Activated CD8-positive, alpha-beta T cell treated with anti-CD3 and anti-CD28 coated beads for 36 hours (primary cell): ENCODE measurements around the gene CALN1. TPM values are rescaled to one million over a fixed set of nuclear protein-coding genes. Genes with fewer than 3 reads are reported as not detected.

Experiments
- ATAC-seq: fragments of 200-7000 bp; cut with Tn5 transposase; one replicate; pipeline ENCODE4 v1.10.0; 2021; ENCODE audit warnings: mild to moderate bottlenecking, moderate library complexity
- CTCF ChIA-PET: fragments of 350-600 bp; sonication (Branson Sonifier 250); formaldehyde crosslinking; loops from one replicate; lab custom pipeline; 2021; ENCODE audit warnings: antibody characterized with exemption; lab: Charles Lee
- POLR2A ChIA-PET: fragments of 350-600 bp; sonication (Branson Sonifier 250); formaldehyde crosslinking; loops from one replicate; lab custom pipeline; 2021; ENCODE audit warnings: antibody characterized with exemption; lab: Charles Lee
- DNase-seq: peaks from one replicate; pipeline ENCODE4 v3.0.0-alpha.2; 2020
- H3K27ac Mint-ChIP-seq: one replicate; pipeline ENCODE4 v1.8.0; 2021; ENCODE audit warnings: mild to moderate bottlenecking, mixed read lengths
- H3K27me3 Mint-ChIP-seq: one replicate; pipeline ENCODE4 v1.8.0; 2021; ENCODE audit warnings: mixed read lengths
- H3K36me3 Mint-ChIP-seq: one replicate; pipeline ENCODE4 v1.8.0; 2021; ENCODE audit warnings: low read depth, mixed read lengths
- H3K4me1 Mint-ChIP-seq: one replicate; pipeline ENCODE4 v1.8.0; 2021; ENCODE audit warnings: low read depth, mixed read lengths
- H3K4me3 Mint-ChIP-seq: one replicate; pipeline ENCODE4 v1.8.0; 2021; ENCODE audit warnings: mild to moderate bottlenecking, moderate library complexity, mixed read lengths
- H3K9me3 Mint-ChIP-seq: one replicate; pipeline ENCODE4 v1.8.0; 2021; ENCODE audit warnings: mixed read lengths
- CTCF ChIP-seq: fragments of 200-600 bp; IDR thresholded peaks from one replicate; pipeline ENCODE4 v1.8.0; 2022; ENCODE audit warnings: antibody characterized with exemption, mild to moderate bottlenecking
- intact Hi-C: fragments of 100-400 bp; cut with micrococcal nuclease; formaldehyde crosslinking; loops from one replicate; pipeline ENCODE4 v1.10.0; 2022
- total RNA-seq, 2 experiments: library from RNA; stranded (reverse); gene quantifications; one replicate each; pipeline ENCODE4 v1.2.3, GENCODE V29; 2021

CALN1 gene
- total RNA-seq, 2 experiments from 2014 or later, result 0.02 to 0.16 TPM

GRCh38 chr7:71780282-71780681 is 631.9 kb downstream of the CALN1 start:
- H3K27me3 Mint-ChIP-seq, result no peaks in the 10 kb centered on the region

GRCh38 chr7:71777278-71777677 is 634.9 kb downstream of the CALN1 start:
- ChIA-PET CTCF (no interaction called here), POLR2A (no interaction called here)
- no peaks in the 10 kb centered on the region for H3K36me3 Mint-ChIP-seq
- no peaks in the 10 kb centered on the region for H3K27me3 Mint-ChIP-seq
- H3K4me1 Mint-ChIP-seq, result no peaks in the 10 kb centered on the region
- DNase-seq, result no peak
- TF ChIP-seq CTCF, result no peak
- intact Hi-C loops, result no loop called here
- H3K27ac Mint-ChIP-seq, result no peak overlapping the region
- ATAC-seq, result no peak
- no peak overlapping the region for H3K4me3 Mint-ChIP-seq
- H3K9me3 Mint-ChIP-seq, result no peaks in the 10 kb centered on the region

More at GRCh38 chr7:71780282-71780681, 631.9 kb downstream of the CALN1 start:
- POLR2A ChIA-PET, result no interaction called here
- H3K4me1 Mint-ChIP-seq, result no peaks in the 10 kb centered on the region
- H3K9me3 Mint-ChIP-seq, result no peaks in the 10 kb centered on the region
- CTCF ChIA-PET, result no interaction called here
- H3K4me3 Mint-ChIP-seq, result no peak overlapping the region
- DNase-seq, result no peak
- intact Hi-C loops, result no loop called here
- no peaks in the 10 kb centered on the region for H3K36me3 Mint-ChIP-seq
- H3K27ac Mint-ChIP-seq, result no peak overlapping the region
- TF ChIP-seq CTCF, result no peak
- ATAC-seq, result no peak

- no peak overlapping the region for H3K27ac Mint-ChIP-seq
- DNase-seq (no peak), ATAC-seq (no peak)
- no peak for TF ChIP-seq CTCF
- intact Hi-C loops, result no loop called here
- ChIA-PET CTCF (no interaction called here), POLR2A (no interaction called here)
- H3K4me1 Mint-ChIP-seq, result no peaks in the 10 kb centered on the region
- no peaks in the 10 kb centered on the region for H3K27me3 Mint-ChIP-seq
- H3K4me3 Mint-ChIP-seq, result no peak overlapping the region
- no peaks in the 10 kb centered on the region for H3K36me3 Mint-ChIP-seq
- no peaks in the 10 kb centered on the region for H3K9me3 Mint-ChIP-seq
These were observed 635.4 kb downstream of the CALN1 start for GRCh38 chr7:71776726-71777125.

GRCh38 chr7:71775648-71776047 is 636.5 kb downstream of the CALN1 start:
- Mint-ChIP-seq H3K27ac (no peak overlapping the region), H3K4me1 (no peaks in the 10 kb centered on the region), H3K4me3 (no peak overlapping the region), H3K9me3 (no peaks in the 10 kb centered on the region), H3K36me3 (no peaks in the 10 kb centered on the region), H3K27me3 (no peaks in the 10 kb centered on the region)
- CTCF ChIA-PET, result no interaction called here
- POLR2A ChIA-PET, result interaction anchor here (0.6 kb wide), 1 partner anchor 324 kb away, joined by 3 read pairs; no protein-coding TSS in a partner anchor
- intact Hi-C loops, result no loop called here
- DNase-seq (no peak), ATAC-seq (no peak)
- no peak for TF ChIP-seq CTCF

GRCh38 chr7:71772779-71773178 is 639.4 kb downstream of the CALN1 start:
- CTCF ChIA-PET, result no interaction called here
- no peak overlapping the region for H3K27ac Mint-ChIP-seq
- no peaks in the 10 kb centered on the region for H3K36me3 Mint-ChIP-seq
- no peak overlapping the region for H3K4me3 Mint-ChIP-seq
- no peaks in the 10 kb centered on the region for H3K27me3 Mint-ChIP-seq
- intact Hi-C loops, result no loop called here
- H3K4me1 Mint-ChIP-seq, result no peaks in the 10 kb centered on the region
- DNase-seq, result no peak
- POLR2A ChIA-PET, result no interaction called here
- TF ChIP-seq CTCF, result no peak
- no peak for ATAC-seq
- no peaks in the 10 kb centered on the region for H3K9me3 Mint-ChIP-seq
